Neural cell (in vitro differentiated cells): ENCODE measurements around the gene KRTAP29-1.

Experiments
- EP300 ChIP-seq: fragments of 450-650 bp; conservative IDR thresholded peaks from 2 replicates; pipeline ENCODE4 v1.6.1; 2014; ENCODE audit warnings: antibody characterized with exemption, mild to moderate bottlenecking, moderate library complexity; ENCODE audit not compliant: poor library complexity, severe bottlenecking
- POLR2AphosphoS5 ChIP-seq: IDR thresholded peaks from 2 replicates; pipeline ENCODE4 v1.6.1; 2012
- RAD21 ChIP-seq: fragments of 450-650 bp; conservative IDR thresholded peaks from 2 replicates; pipeline ENCODE4 v1.6.1; 2014; ENCODE audit warnings: antibody characterized with exemption, mild to moderate bottlenecking, moderate library complexity
- REST ChIP-seq: IDR thresholded peaks from 2 replicates; pipeline ENCODE4 v1.6.1; 2012; ENCODE audit warnings: borderline replicate concordance
- SMC3 ChIP-seq: fragments of 450-650 bp; conservative IDR thresholded peaks from 2 replicates; pipeline ENCODE4 v1.6.1; 2014; ENCODE audit warnings: antibody characterized with exemption, mild to moderate bottlenecking, moderate library complexity; ENCODE audit not compliant: poor library complexity
- TAF1 ChIP-seq: IDR thresholded peaks from 2 replicates; pipeline ENCODE4 v1.6.1; 2012; ENCODE audit warnings: low read depth
- TF ChIP-seq, protein P1 (sequence below): fragments of 450-650 bp; IDR thresholded peaks from 2 replicates; pipeline ENCODE4 v1.5.1; 2014; ENCODE audit warnings: antibody characterized with exemption, mild to moderate bottlenecking, moderate library complexity; ENCODE audit not compliant: poor library complexity, severe bottlenecking

DNA sequence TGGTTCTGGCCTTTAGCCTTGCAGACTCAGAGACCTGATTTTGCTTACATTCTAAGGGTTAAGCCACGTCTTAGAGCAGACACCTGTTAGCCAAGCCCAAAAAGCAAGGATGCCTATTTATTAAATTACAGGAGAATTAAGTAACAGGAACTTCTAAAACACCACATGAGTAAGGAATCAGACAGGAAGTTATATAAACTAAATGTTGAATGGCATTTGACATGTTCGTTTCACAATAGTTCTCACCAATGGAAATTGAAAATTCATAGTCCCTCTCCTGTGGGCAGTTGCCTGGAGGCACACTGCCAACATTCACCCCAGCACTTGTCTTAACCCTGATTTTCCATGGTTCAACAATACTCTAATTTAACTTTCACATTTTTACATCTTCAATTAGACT, 18.1 kb downstream of the KRTAP29-1 start:
- TF ChIP-seq POLR2AphosphoS5 (no peak), TAF1 (no peak), EP300 (no peak), REST (no peak), RAD21 (no peak), SMC3 (no peak)
- TF ChIP-seq, protein P1, sequence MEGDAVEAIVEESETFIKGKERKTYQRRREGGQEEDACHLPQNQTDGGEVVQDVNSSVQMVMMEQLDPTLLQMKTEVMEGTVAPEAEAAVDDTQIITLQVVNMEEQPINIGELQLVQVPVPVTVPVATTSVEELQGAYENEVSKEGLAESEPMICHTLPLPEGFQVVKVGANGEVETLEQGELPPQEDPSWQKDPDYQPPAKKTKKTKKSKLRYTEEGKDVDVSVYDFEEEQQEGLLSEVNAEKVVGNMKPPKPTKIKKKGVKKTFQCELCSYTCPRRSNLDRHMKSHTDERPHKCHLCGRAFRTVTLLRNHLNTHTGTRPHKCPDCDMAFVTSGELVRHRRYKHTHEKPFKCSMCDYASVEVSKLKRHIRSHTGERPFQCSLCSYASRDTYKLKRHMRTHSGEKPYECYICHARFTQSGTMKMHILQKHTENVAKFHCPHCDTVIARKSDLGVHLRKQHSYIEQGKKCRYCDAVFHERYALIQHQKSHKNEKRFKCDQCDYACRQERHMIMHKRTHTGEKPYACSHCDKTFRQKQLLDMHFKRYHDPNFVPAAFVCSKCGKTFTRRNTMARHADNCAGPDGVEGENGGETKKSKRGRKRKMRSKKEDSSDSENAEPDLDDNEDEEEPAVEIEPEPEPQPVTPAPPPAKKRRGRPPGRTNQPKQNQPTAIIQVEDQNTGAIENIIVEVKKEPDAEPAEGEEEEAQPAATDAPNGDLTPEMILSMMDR, result no peak
